Immature natural killer cell (primary cell): Measurements from ENCODE around the gene KCNMB2. TPM values are rescaled to one million over a fixed set of nuclear protein-coding genes. Genes with fewer than 3 reads are reported as not detected.

Experiments used
- DNase-seq, 3 donors: peaks; one replicate each; pipeline ENCODE4 v3.0.0; 2022; ENCODE audit warnings: mixed read lengths in 1 of 3
- H3K27ac Mint-ChIP-seq, 6 donors: one replicate each; pipeline ENCODE4 v1.8.0; 2020; ENCODE audit warnings: mixed read lengths in 6 of 6, mild to moderate bottlenecking in 5 of 6, inconsistent platforms in 4 of 6, moderate library complexity in 3 of 6
- H3K27me3 Mint-ChIP-seq, 3 donors: one replicate each; pipeline ENCODE4 v1.8.0; 2020 to 2021; ENCODE audit warnings: low read depth in 3 of 3, mild to moderate bottlenecking in 3 of 3, mixed read lengths in 3 of 3, moderate library complexity in 3 of 3, inconsistent platforms in 1 of 3
- H3K36me3 Mint-ChIP-seq, 3 donors: one replicate each; pipeline ENCODE4 v1.8.0; 2020; ENCODE audit warnings: mixed read lengths in 3 of 3, inconsistent platforms in 2 of 3, mild to moderate bottlenecking in 2 of 3
- H3K4me1 Mint-ChIP-seq, 2 donors: one replicate each; pipeline ENCODE4 v1.8.0; 2020; ENCODE audit warnings: inconsistent platforms in 2 of 2, mild to moderate bottlenecking in 2 of 2, mixed read lengths in 2 of 2, moderate library complexity in 1 of 2
- H3K4me3 Mint-ChIP-seq, 5 donors: one replicate each; pipeline ENCODE4 v1.8.0; 2020; ENCODE audit warnings: mild to moderate bottlenecking in 5 of 5, mixed read lengths in 5 of 5, inconsistent platforms in 3 of 5, moderate library complexity in 3 of 5
- H3K9me3 Mint-ChIP-seq, 6 donors: one replicate each; pipeline ENCODE4 v1.8.0; 2020; ENCODE audit warnings: mild to moderate bottlenecking in 6 of 6, mixed read lengths in 6 of 6, inconsistent platforms in 4 of 6, moderate library complexity in 3 of 6
- polyA plus RNA-seq, 3 donors: library from polyadenylated mRNA; unstranded; fragments of 300-500 nt; fragmentation: Illumina TruSeq; gene quantifications; one replicate each; pipeline ENCODE4 v1.2.3, GENCODE V29; 2021

The KCNMB2 gene
- not detected for polyA plus RNA-seq

DNA sequence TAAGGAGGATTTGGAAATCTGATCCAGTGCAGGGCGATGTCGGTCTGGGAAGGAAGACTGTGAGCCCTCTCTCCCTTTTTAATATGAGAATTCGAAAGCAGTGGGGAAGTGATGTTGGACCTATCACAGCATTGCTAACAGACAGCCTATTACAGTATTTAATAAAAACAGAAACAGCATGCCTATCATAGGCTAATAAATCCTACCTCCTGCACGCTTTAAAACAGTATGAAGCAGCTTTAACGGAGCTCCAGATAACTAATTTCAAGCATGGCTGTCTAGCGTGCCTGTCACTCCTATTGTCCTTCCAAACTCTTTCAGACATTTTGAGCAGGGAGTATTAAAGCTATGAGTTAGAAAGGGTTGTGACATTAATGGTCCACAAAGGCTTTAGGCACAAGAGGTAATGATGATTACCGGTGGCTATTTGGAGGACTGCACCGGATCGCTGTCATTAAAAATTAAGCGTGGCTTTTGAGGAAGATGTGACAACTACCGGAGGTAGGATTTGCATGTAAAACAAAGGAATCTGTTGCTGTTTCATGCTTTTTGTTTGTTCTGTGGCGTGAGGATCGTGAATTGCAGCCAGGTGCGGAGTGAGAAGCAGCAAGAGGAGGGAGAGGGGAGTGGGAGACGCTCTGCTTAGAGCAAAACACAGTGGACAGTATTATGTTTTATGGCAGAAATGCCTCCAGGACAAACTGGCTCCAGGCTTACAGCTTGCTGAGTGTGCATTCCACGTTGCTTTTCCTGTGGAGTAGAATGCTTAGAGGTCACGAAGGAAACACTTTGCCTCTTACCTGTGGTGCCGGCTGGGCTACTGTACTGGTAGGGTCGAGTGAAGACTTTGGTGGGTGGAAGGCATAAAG lies at the start of gene KCNMB2:
Gene KCNMB2, plus strand, starts transcription at position 226 of the 869 bp plus-strand sequence.
- no peak for DNase-seq
- peaks cover 0 to 6% (median under 1%) of the 10 kb centered on the region in 6 donors for H3K9me3 Mint-ChIP-seq
- H3K27me3 Mint-ChIP-seq: peaks cover 0 to 7% (median 0%) of the 10 kb centered on the region in 3 donors
- no peaks in the 10 kb centered on the region for H3K36me3 Mint-ChIP-seq
- no peak within 1 kb of the TSS for H3K27ac Mint-ChIP-seq
- no peaks in the 10 kb centered on the region for H3K4me1 Mint-ChIP-seq
- peak within 1 kb of the TSS in 1 of 5 donors; percentile 2 for H3K4me3 Mint-ChIP-seq

DNA sequence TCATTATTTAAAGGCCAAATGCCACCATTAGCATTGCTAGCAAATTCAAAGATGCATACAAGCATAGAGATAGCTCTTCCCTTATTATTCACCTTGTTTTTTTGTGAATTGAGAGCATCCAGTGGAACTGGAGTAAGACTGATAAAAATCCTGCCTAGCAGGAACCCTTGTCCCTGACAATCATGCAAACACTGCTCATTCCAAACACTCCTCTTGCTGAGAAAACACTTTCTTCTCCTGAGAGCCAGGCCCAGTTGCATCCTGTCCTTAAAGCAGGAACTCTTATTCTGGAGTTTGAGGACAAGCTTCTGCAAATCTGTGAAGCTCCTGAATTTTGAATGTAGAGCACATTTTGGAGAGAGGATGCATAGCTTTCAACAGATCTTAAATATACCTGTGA lies 49.3 kb upstream of the KCNMB2 start:
- H3K4me1 Mint-ChIP-seq: no peaks in the 10 kb centered on the region
- peaks cover 0 to 4% (median 0%) of the 10 kb centered on the region in 6 donors for H3K9me3 Mint-ChIP-seq
- H3K36me3 Mint-ChIP-seq: no peaks in the 10 kb centered on the region
- DNase-seq: no peak
- peaks cover 0 to 6% (median 3%) of the 10 kb centered on the region in 3 donors for H3K27me3 Mint-ChIP-seq
- no peak overlapping the region for H3K4me3 Mint-ChIP-seq
- no peak overlapping the region for H3K27ac Mint-ChIP-seq

DNA sequence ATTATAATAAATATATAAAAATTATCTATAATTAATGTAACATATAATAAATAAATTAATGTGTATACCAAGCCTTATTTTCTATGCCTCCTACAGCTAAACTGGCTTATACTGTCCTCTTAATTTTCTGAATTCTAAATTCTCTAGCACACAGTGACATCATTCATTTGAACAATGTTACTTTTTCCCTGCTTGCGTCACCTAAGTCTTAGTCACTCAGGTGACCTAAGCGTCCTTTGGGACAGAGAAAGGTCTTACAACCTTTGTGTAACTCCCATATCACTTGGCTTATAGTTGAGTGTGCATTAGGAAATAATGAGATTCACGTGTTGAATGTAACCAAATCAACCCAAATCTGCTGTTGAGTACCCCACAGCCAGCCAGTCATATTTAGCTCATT lies 48.5 kb upstream of the KCNMB2 start:
- Mint-ChIP-seq H3K27me3 (peaks cover 0 to 6% (median 0%) of the 10 kb centered on the region in 3 donors), H3K4me1 (no peaks in the 10 kb centered on the region), H3K36me3 (no peaks in the 10 kb centered on the region), H3K4me3 (no peak overlapping the region), H3K27ac (no peak overlapping the region), H3K9me3 (peaks cover 0 to 4% (median 0%) of the 10 kb centered on the region in 6 donors)
- no peak for DNase-seq

DNA sequence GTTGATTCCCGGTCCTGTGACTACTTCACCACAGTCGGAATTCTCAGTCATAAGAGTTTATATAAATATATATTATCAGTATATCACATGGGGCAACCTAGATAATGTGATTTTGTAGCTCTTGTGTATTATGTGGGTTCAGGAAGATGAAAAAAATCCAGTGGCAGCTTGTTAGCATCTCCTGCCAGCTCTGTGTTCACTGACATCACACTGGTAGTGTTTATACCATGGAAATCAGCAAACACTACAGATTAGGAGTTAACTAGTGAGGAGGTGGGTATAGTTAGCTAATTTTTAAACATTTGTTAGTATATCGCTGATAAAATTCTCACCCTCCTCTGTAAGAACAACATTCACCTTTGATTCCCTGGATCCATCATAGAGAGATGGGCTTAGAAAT lies 44.5 kb upstream of the KCNMB2 start:
- DNase-seq: no peak
- Mint-ChIP-seq H3K27me3 (peaks cover 0 to 9% (median 2%) of the 10 kb centered on the region in 3 donors), H3K27ac (no peak overlapping the region), H3K4me3 (no peak overlapping the region), H3K36me3 (no peaks in the 10 kb centered on the region), H3K4me1 (no peaks in the 10 kb centered on the region), H3K9me3 (no peaks in the 10 kb centered on the region)

DNA sequence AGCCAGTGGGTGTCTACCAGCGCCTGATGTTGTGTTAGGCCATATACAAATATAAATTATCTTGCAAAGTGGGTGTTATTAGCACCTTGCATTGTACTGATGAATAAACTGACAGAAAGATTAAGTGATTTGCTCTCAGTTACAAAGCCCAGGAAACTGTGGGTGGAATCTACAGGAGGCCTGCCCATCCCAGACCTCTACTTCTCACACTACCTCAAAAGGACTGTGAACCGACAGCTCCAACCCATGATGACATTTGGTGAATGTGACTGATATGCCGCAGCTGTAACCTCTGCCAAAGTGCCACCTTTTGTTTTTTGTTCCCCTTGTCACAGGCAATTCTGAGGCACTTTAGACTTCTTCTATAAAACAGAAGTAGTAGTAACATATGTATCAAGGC lies 43.7 kb upstream of the KCNMB2 start:
- Mint-ChIP-seq H3K27ac (no peak overlapping the region), H3K27me3 (peaks cover 0 to 5% (median 2%) of the 10 kb centered on the region in 3 donors), H3K9me3 (peaks cover 0 to 1% (median 0%) of the 10 kb centered on the region in 6 donors), H3K4me1 (no peaks in the 10 kb centered on the region), H3K4me3 (no peak overlapping the region), H3K36me3 (peaks cover 0 to 2% (median 0%) of the 10 kb centered on the region in 3 donors)
- DNase-seq: no peak

DNA sequence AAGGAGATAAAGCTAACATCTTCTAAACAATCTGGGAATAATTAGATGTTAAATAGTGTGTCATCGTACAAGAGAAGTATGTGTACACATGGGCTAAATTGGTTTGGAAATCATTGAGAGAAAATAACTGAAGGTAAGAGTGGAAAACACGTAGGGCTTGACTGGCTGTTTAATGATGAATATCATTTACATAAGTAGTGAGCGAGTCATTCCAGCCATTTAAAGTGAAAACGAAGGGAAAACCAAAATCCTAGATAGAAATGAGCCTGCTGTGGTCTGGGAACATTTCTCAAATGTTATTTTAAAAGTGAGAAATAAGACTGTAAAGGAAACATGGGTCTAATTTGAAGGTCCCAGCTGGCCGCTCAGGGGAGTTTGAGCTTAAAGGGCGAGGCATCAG lies 41.9 kb upstream of the KCNMB2 start:
- H3K36me3 Mint-ChIP-seq: peaks cover 0 to 4% (median 0%) of the 10 kb centered on the region in 3 donors
- no peak overlapping the region for H3K27ac Mint-ChIP-seq
- peaks cover 0 to 10% (median under 1%) of the 10 kb centered on the region in 6 donors for H3K9me3 Mint-ChIP-seq
- no peaks in the 10 kb centered on the region for H3K4me1 Mint-ChIP-seq
- peaks cover 0 to 5% (median 2%) of the 10 kb centered on the region in 3 donors for H3K27me3 Mint-ChIP-seq
- DNase-seq: no peak
- H3K4me3 Mint-ChIP-seq: no peak overlapping the region

DNA sequence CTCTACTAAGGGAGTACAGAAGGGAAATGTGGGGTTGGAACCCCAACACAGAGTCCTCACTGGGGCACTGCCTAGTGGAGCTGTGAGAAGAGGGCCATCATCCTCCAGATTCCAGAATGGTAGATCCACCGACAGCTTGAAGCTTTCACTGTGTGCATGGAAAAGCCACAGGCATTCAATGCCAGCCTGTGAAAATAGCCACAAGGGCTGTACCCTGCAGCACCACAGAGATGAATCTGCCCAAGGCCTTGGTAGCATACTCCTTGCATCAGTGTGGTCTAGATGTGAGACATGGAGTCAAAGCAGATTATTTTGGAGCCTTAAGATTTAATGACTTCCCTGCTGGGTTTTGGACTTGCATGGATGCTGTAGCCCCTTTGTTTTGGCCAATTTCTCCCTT lies 39.3 kb upstream of the KCNMB2 start:
- Mint-ChIP-seq H3K9me3 (peaks cover 0 to 10% (median under 1%) of the 10 kb centered on the region in 6 donors), H3K36me3 (peaks cover 0 to 4% (median 0%) of the 10 kb centered on the region in 3 donors), H3K4me3 (no peak overlapping the region), H3K4me1 (no peaks in the 10 kb centered on the region), H3K27ac (no peak overlapping the region), H3K27me3 (peaks cover 0 to 5% (median 2%) of the 10 kb centered on the region in 3 donors)
- no peak for DNase-seq

DNA sequence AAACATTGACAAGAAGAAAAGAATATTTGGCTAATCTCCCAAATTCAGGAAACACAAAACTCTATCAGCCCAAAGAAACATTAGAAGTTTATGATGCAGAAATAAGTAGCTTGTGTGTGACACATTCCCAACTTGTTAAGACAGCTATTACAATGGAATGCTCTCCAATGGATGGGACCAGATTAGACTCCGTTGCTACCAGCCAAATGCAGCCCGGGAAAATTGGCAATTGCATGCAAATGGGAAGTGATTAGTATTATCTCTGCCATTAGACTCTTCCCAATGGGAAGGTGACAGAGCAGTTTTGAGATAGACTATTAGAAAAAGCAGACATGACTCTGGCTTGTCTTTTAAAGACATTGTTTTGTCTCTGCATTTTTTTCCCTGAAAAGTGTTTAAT lies 37.4 kb upstream of the KCNMB2 start:
- H3K4me3 Mint-ChIP-seq: no peak overlapping the region
- H3K4me1 Mint-ChIP-seq: no peaks in the 10 kb centered on the region

DNA sequence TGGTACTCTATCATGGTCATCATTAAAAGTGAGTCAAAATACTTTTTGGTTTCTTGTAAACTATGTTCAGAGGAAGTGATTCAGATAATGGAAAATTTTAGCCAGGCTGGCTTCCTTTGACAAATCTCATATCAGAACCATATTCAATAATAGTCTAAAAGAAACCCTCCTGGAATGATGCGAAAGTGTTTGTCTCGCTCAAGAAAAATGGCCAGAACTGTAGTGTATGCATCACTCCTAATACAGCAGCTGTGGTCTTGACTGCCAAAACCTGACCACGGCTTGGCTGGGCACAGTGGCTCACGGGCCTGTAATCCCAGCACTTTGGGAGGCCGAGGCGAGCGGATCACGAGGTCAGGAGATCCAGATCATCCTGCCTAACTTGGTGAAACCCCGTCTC lies 35.6 kb upstream of the KCNMB2 start:
- H3K36me3 Mint-ChIP-seq: peaks cover 0 to 4% (median 0%) of the 10 kb centered on the region in 3 donors
- no peak overlapping the region for H3K4me3 Mint-ChIP-seq
- peaks cover 0 to 2% (median 2%) of the 10 kb centered on the region in 3 donors for H3K27me3 Mint-ChIP-seq
- peaks cover 0 to 10% (median 2%) of the 10 kb centered on the region in 6 donors for H3K9me3 Mint-ChIP-seq
- no peak for DNase-seq
- no peaks in the 10 kb centered on the region for H3K4me1 Mint-ChIP-seq
- no peak overlapping the region for H3K27ac Mint-ChIP-seq

More for the DNA sequence above, 37.4 kb upstream of the KCNMB2 start:
- DNase-seq: no peak
- Mint-ChIP-seq H3K36me3 (peaks cover 0 to 4% (median 0%) of the 10 kb centered on the region in 3 donors), H3K27ac (no peak overlapping the region), H3K27me3 (peaks cover 2% of the 10 kb centered on the region in 3 donors), H3K9me3 (peaks cover 0 to 10% (median 2%) of the 10 kb centered on the region in 6 donors)

DNA sequence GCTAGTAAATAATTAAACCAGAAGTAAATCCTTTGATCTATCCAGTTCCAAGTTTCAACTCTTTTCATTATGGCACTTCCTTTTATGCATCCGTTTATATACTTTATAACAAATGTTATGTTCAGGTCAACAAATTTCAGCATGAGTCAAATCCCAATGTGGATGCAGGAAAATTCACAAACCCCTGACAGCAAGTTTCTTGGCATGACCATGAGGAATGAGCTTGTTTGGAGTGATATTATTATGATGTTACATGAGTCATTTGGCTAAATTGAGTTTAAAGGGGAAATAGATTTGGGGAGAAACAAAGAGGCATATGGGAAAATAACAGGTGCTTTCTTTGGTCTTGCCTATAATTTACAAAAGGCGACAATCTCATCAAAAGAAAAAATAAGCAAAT lies 32.1 kb upstream of the KCNMB2 start:
- Mint-ChIP-seq H3K4me3 (no peak overlapping the region), H3K27me3 (peaks cover 0 to 2% (median 0%) of the 10 kb centered on the region in 3 donors), H3K27ac (no peak overlapping the region), H3K36me3 (no peaks in the 10 kb centered on the region), H3K4me1 (no peaks in the 10 kb centered on the region), H3K9me3 (peaks cover 0 to 3% (median under 1%) of the 10 kb centered on the region in 6 donors)
- no peak for DNase-seq

DNA sequence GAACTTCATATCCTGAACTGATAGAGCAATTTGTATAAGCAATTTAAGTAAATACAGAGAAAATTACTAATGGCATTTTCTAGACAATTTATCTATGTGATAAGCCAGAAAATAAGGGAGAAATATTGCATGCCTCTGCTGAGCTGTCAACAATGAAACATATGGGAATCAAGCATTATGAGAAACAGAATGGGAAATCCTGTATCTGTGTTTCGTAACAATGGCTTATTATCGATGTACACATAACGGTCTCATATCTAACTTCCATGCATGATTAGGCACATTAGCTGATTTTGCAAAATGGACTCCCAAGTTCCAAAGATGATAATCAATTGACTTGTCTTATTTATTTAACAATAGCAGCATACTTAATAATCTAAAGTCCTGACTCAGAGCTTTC lies 30.4 kb upstream of the KCNMB2 start:
- Mint-ChIP-seq H3K27ac (no peak overlapping the region), H3K4me1 (no peaks in the 10 kb centered on the region), H3K4me3 (no peak overlapping the region), H3K9me3 (peaks cover 0 to 3% (median under 1%) of the 10 kb centered on the region in 6 donors), H3K36me3 (no peaks in the 10 kb centered on the region), H3K27me3 (peaks cover 0 to 2% (median 0%) of the 10 kb centered on the region in 3 donors)
- DNase-seq: no peak

DNA sequence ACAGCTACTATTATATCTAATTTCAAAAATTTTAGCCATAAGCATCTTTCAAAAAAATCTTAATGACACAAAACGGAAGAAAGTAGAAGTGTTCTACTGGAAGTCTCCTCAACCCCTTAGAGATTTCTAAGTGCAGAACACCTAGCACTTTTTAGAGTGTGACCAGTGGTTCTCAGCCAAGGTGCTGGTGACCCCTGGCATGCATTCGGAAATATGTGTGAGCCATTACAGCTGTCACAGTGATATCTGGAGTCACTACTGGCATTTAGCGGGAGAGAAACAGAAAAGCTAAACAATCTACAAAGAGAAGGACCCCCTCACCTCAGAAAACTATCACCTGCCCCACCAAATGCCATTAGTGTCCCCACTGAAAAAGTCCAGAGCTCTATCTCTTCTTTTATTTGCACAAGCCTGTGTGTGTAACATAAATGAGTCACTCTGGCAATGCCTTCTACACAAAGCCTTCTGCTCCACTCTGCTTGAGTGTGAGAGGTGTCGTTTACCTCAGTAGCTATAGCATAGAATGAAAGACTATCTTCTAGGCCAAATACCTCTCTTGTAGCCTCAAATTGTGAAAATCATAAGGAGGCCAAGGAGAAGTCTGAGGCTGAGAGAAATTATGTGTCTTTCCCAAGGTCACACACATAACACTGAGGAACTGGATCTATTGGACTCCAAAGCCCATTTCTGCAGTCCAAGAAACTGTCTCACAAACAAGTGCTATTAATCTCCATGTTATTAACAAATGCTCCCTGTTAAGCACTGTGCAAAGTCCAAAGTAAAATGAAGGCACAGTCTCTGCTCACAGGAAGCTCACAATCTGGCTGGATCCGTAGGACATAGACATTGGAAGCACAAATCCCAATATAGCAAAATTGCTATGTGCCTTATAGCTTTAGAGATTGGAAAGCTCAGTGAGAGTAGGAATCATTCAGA lies 28.5 kb upstream of the KCNMB2 start:
- no peaks in the 10 kb centered on the region for H3K36me3 Mint-ChIP-seq
- H3K9me3 Mint-ChIP-seq: peaks cover 0 to 3% (median under 1%) of the 10 kb centered on the region in 6 donors
- H3K4me1 Mint-ChIP-seq: no peaks in the 10 kb centered on the region
- peaks cover 0 to 2% (median 0%) of the 10 kb centered on the region in 3 donors for H3K27me3 Mint-ChIP-seq
- H3K27ac Mint-ChIP-seq: no peak overlapping the region
- H3K4me3 Mint-ChIP-seq: no peak overlapping the region
- DNase-seq: no peak

DNA sequence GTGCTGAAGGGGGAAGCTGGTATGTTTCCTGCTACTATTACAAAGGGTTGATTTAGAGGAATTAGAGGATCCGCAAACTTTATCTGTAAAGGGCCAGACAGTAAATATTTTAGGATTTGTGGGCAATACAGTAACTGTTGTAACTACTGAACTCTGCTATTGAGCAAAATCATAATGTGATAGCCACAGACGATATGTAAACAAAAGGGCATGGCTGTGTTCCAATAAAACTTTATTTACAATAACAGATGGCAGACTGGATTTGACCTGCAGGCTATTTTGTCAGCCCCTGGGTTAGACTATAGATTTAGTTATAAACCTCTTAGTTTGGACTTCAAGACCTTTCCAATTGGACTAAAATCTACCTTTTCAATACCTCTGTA lies 27.8 kb upstream of the KCNMB2 start:
- DNase-seq: no peak
- no peak overlapping the region for H3K4me3 Mint-ChIP-seq
- no peaks in the 10 kb centered on the region for H3K27me3 Mint-ChIP-seq
- no peaks in the 10 kb centered on the region for H3K36me3 Mint-ChIP-seq
- no peak overlapping the region for H3K27ac Mint-ChIP-seq
- peaks cover 0 to 3% (median under 1%) of the 10 kb centered on the region in 6 donors for H3K9me3 Mint-ChIP-seq
- H3K4me1 Mint-ChIP-seq: no peaks in the 10 kb centered on the region
